Activated CD8-positive, alpha-beta memory T cell treated with anti-CD3 and anti-CD28 coated beads for 36 hours (primary cell): ENCODE measurements around the gene ZNF107. TPM values are rescaled to one million over a fixed set of nuclear protein-coding genes. Genes with fewer than 3 reads are reported as not detected.

ENCODE experiments used
- CTCF ChIA-PET: fragments of 350-600 bp; sonication (Branson Sonifier 250); formaldehyde crosslinking; loops from one replicate; lab custom pipeline; 2021; ENCODE audit warnings: antibody characterized with exemption; lab: Charles Lee
- POLR2A ChIA-PET: fragments of 350-600 bp; sonication (Branson Sonifier 250); formaldehyde crosslinking; loops from one replicate; lab custom pipeline; 2021; ENCODE audit warnings: antibody characterized with exemption; lab: Charles Lee
- total RNA-seq, 2 experiments: library from RNA; stranded (reverse); gene quantifications; one replicate each; pipeline ENCODE4 v1.2.3, GENCODE V29; 2021

The ZNF107 gene
- 10 to 100 TPM; 12.3 to 12.7 TPM for total RNA-seq

- ChIA-PET POLR2A (interaction anchor here (1.0 to 1.7 kb wide), 3 partner anchors 103 to 237 kb away, joined by 7 to 9 read pairs (median 9); partner anchors contain the start of genes ZNF138, ZNF273 and ZNF680), CTCF (interaction anchor here (0.9 kb wide), 1 partner anchor 128 kb away, joined by 3 read pairs; the partner anchor contains the start of gene ZNF138)
Observed at GRCh38 chr7:64665980-64666662, at the start of gene ZNF107. TSS of gene ZNF107 (plus strand) at chr7:64666133. CDS start at chr7:64666283, 150 bp downstream.

DNA sequence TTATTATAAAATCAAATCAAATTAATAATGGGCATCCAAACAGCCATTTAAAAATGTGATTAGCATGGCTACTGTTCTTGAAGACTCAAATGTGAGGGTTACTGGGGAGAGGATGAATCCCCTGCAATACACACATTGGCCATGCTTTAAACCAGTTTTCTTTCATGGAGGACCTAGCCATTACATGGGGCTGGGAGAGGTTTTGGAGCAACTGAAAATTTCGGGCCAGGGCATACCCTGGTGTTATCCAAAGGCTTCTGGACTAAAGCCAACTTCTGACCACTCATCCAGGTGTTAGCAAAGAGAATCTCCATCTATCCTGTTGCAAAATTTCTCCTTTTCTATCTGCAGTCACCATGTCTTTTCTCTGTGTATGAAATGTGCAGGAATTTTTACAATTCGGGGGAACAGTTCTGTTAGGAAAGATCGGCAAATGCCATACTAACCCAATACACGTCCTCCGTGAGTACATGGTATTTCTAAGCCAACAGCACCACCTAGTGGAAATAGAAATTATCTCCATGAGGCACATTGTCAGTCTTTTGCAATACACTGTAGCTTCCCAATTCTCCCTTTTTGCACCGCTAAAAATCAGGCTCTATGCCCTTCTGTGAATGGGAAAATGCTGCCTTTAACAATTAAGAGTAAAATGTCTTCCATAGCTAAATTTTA lies 47.0 kb upstream of the ZNF107 start:
- CTCF ChIA-PET: interaction anchor here (0.7 to 1.6 kb wide), 2 partner anchors 425 to 434 kb away, joined by 3 to 4 read pairs; no protein-coding TSS in a partner anchor
- POLR2A ChIA-PET: no interaction called here

DNA sequence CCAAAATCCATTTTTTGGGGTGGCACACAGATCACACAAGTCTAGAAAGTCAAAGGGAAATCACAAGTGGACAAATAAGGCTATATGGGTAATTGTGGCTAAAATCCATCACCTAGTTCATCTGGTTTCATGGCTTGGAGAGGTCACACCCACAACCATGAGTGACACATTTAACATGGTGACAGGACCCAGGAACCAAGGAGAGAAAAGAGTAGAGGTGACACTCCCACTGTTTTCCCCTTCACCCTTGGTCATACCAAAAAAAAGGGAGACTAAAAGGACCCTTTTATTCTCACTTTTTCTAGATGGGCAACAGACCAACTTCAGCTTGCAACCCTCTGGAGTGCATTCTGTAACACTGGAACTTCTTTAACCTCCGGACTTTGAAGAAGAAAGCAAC lies 46.2 kb upstream of the ZNF107 start:
- ChIA-PET POLR2A (no interaction called here), CTCF (interaction anchor here (0.7 to 1.6 kb wide), 2 partner anchors 426 to 435 kb away, joined by 3 to 4 read pairs; no protein-coding TSS in a partner anchor)

GRCh38 chr7:64621656-64622055 lies 44.3 kb upstream of the ZNF107 start:
- CTCF ChIA-PET: interaction anchor here (1.3 kb wide), 1 partner anchor 439 kb away, joined by 4 read pairs; no protein-coding TSS in a partner anchor
- POLR2A ChIA-PET: no interaction called here

DNA sequence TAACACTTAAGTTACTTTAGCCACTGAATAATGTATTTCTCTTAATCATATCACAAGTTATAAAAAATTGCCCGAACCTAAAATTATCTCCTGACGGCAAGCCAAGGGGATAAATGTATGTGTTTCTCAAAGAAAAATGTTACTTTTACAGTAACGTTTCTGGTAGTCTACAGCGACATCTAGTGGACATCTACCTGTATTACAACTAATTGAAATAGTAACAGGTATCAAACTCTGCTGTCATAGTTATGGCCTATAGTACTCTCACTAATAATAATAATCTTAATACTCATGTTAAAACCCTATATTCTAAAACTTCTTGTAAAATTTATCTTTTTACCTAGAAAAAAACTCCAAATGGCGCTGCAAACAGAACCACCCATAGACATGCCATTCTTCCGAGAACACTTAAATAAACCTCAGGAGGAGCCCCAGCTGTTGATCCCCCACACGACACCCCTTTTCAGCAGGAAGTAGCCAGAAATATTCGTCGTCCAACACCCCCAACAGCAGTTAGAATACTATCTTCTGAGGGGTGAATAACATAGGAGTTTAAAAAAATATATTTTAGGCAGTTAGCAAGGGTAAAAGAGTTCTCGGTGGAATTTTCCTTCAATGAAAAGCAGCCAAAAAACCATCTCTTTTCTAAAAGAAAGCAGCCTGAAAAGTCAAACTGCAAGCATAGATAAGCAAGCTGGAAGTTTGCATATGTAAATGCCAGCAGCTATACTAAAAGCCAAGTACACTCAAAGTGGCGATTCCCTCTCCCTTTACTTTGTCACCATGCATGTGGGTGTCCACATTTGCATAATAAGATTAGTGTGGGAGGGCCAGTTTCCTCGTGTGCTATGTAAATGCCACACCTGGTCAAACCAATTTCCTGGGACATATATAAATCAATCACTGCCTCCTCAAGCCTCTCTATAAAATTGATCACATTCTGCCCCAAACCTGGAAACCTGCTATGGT lies 40.5 kb upstream of the ZNF107 start:
- ChIA-PET POLR2A (no interaction called here), CTCF (interaction anchor here (0.9 kb wide), 1 partner anchor 62 kb away, joined by 3 read pairs; the partner anchor contains the start of gene ZNF680)

- ChIA-PET POLR2A (no interaction called here), CTCF (interaction anchor here (0.9 kb wide), 1 partner anchor 63 kb away, joined by 3 read pairs; the partner anchor contains the start of gene ZNF680)
Observed at GRCh38 chr7:64626083-64626469, 39.9 kb upstream of the ZNF107 start.

- POLR2A ChIA-PET: no interaction called here
Observed at GRCh38 chr7:64626557-64626956, 39.4 kb upstream of the ZNF107 start.

GRCh38 chr7:64628192-64628591 lies 37.7 kb upstream of the ZNF107 start:
- CTCF ChIA-PET: no interaction called here
- POLR2A ChIA-PET: no interaction called here

More at GRCh38 chr7:64626557-64626956, 39.4 kb upstream of the ZNF107 start:
- CTCF ChIA-PET: no interaction called here

DNA sequence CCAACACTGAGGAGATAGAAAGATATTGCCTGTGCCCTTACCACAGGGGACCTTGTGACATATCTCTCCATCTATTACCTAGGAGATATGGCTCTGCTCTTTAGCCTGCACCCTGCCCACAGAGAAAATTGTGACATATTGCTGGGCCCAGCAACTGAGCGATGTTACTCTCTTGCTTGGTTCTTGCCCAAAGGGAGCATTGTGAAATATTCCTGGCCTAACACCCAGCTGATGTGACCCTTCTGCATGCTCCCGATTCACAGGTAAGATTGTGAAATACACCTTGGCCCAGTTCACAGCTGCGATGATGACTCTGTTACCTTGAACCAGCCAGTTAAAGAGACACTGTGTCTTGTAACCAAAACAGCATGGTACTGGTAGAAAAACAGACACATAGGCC lies 37.2 kb upstream of the ZNF107 start:
- ChIA-PET POLR2A (no interaction called here), CTCF (no interaction called here)

DNA sequence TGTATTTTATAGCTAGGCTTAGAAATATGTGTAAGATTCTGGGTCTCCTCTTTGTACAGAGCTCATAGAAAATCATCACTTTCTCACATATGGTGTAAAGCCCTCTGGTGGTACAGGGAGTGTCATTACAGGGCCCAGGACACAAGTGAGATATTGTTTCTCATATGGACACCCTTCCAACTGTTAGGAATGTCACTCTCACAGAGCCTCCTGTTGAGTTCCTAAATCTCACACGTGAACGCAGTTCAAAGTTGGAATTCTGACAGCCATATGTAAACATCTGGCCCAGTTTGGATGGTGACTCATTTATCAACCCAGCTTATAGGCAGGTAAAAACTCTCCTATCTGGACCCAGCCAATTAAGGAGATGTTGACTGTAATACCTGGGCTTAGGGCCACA lies 35.4 kb upstream of the ZNF107 start:
- ChIA-PET POLR2A (no interaction called here), CTCF (no interaction called here)

- ChIA-PET CTCF (no interaction called here), POLR2A (no interaction called here)
Observed at GRCh38 chr7:64632029-64632428, 33.9 kb upstream of the ZNF107 start.

DNA sequence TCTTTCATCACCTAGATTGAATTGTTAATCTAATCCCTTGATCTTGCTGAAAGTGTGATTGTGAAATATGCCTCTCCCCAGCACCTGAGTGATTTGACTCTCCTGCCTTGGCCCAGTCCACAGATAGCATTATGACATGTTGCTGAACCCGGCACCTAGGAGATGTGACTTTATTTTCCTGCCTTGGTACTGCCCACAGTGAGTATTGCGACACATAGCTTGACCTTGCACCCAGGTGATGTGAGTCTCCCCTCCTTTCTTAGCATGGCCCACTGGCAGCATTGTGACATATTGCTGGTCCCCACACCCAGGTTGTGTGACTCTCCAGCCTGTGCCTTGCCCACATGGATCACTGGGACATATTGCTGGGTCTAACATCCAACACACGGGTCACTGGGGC lies 32.5 kb upstream of the ZNF107 start:
- ChIA-PET POLR2A (no interaction called here), CTCF (no interaction called here)

- POLR2A ChIA-PET: no interaction called here
- CTCF ChIA-PET: interaction anchor here (0.7 kb wide), 1 partner anchor 1956 kb away, joined by 3 read pairs; no protein-coding TSS in a partner anchor
Observed at GRCh38 chr7:64634406-64635062, 31.4 kb upstream of the ZNF107 start.

DNA sequence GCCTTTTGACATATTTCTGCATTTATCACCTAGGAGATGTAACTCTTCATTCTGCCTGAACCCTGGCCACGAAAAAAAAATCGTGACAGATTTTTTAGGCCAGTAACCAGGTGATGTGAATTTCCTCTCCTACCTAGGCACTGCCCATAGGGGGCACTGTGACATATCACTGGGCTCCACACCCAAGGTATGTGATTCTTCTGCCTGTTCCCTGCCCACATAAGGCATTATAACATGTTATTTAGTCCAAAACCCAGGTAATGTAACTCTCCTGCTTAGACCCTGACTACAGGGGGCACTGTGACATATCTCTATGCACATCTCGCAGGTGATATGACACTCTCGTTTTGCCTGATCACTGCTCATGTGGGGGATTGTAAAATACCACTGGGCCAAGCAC lies 29.5 kb upstream of the ZNF107 start:
- ChIA-PET POLR2A (no interaction called here), CTCF (no interaction called here)

DNA sequence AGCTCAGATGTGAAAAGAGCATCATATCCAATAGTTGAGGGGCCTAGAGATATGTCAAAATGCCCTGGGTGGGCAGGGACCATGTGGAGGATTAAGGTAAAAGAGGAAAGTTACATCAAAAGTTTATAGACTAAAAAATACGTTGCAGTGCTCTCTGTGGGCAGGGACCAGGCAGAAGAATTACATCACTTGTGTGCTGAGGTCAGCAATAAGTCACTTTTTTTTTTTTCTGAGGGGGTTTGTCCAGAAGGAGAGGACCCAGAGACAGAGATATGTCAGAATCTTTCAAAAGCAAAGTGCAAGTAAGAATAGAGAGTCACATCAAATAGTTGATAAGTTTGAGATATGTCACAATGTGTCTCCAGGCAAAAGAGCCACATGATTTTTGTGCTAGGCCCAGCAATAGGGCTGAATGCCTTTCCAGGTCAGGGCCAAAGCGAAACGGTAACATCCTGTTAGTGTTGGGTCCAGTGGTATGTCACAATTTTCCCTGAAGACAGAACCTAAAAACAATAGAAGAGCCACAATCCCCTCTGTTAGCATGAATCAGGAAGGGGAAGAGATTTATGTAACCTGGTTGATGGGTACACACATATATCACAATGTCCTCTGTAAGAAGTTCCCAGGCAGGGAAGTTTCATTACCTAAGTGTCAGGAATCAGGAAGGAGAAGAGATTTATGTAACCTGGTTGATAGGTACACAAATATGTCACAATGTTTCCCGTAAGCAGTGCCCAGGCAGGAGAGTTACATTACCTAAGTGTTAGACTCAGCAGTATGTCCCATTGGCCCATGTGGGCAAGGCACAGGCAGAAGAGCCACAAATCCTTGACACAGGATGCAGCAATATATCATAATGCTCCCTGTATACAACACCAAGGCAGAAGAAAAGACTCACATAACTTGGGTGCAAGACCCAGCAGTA lies 28.1 kb upstream of the ZNF107 start:
- POLR2A ChIA-PET: no interaction called here
- CTCF ChIA-PET: no interaction called here

DNA sequence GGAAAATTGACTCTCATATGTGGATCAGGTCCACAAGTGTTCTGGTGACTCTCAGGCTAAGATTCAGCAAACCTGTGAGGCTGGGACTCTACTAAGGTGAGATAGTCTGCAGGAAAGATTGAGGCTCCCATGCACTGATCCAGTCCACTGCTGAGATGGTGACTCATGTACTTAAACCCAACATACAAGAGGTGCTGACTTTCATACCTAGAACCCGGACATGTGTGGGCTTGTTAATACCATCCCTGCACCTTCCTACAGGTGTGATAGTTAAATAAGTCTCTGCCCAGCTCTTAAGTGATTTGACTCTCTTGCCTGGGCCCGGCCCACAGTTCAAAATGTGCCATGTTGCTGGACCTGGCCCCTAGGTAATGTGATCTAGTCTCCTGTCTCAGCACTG lies 27.1 kb upstream of the ZNF107 start:
- POLR2A ChIA-PET: no interaction called here
- CTCF ChIA-PET: no interaction called here

- CTCF ChIA-PET: no interaction called here
- POLR2A ChIA-PET: no interaction called here
Observed at GRCh38 chr7:64639267-64640001, 26.5 kb upstream of the ZNF107 start.
